Neural progenitor cell (in vitro differentiated cells): ENCODE data around the gene SNX25.

ENCODE experiments used
- CTCF ChIP-seq: fragments of 200-600 bp; sonication (generic); IDR thresholded peaks from 2 replicates; pipeline ENCODE4 v1.5.1; 2017; ENCODE audit warnings: antibody characterized with exemption, mild to moderate bottlenecking
- EZH2 ChIP-seq: fragments of 200-600 bp; sonication (generic); IDR thresholded peaks from 2 replicates; pipeline ENCODE4 v1.6.1; 2017; ENCODE audit warnings: antibody characterized with exemption, mild to moderate bottlenecking, moderate library complexity
- EZH2phosphoT487 ChIP-seq: fragments of 200-600 bp; sonication (generic); IDR thresholded peaks from 2 replicates; pipeline ENCODE4 v1.6.1; 2017; ENCODE audit warnings: antibody characterized with exemption

DNA sequence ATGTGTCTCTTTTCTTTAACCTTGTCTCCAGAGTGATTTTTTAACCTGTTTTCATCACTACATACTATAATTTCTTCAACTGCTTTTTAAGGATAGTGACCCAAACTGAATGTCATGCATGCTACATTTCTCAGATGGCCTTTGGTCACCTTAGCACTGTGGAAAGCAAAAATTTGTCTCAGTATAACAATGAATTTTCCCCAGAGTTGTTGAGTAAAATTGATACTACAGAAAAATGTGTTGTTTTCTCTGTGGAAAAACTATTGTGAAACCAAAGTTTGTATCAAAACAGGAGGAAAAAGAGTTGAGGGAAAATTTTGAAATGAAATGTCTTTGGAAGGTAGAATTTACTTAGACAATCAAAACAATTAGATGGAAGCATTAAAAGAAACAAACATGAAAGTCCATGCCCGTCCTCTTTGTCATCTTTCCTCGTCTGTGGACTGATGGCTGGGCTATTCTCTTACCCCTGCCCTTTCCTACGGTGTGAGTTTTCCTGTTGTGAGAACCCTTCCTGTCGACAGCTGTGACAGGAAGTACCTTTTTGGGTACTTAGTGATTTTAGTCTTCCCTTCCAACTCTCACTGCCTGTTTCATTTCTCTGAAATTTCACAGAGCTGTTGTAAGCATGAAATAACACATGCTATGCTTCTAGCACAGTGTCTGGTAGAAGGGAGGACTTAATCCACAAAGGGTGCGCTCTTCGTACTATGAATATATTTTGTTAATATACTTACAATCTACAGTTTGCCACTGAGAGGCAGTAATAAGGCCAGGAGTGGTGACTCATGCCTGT lies 135.5 kb downstream of the SNX25 start:
- no peak for TF ChIP-seq CTCF
- no peak for TF ChIP-seq EZH2
- TF ChIP-seq EZH2phosphoT487, result no peak
